ENCODE data around the gene CPOX.

The CPOX gene

DNA sequence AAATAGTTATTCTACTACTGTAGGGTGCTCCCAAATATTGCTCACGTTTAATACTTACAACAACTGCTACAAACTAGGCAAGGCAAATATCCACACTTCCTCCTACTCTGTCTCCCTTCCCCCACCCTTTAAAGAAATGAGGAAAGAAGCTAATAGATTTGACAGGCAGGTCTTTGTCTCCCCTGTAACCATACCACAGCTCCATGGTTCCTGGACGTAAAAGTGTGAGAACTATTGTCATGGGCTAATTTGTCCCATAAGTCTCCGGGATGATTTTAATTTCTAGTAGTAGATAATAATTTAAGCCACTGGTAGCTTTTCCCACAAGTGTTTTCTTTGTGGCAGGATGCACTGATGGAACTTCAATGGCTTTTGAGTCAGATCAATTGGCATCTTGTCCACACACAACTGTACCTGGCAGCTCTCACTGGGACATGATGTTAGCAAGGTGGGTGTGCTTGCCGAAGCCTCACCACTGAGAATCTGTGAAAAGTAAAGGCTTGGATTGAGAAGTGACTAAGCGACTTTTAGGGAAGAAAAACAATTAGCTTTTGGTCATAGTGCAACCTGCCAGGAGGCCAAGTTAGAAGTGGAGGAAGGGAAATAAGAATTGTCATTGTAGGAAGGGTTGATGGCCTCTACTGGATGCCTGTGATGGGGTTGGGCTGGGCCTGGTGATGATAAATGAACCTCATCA is 1.4 kb upstream of the CPOX start:
- no peak for DNase-seq

DNA sequence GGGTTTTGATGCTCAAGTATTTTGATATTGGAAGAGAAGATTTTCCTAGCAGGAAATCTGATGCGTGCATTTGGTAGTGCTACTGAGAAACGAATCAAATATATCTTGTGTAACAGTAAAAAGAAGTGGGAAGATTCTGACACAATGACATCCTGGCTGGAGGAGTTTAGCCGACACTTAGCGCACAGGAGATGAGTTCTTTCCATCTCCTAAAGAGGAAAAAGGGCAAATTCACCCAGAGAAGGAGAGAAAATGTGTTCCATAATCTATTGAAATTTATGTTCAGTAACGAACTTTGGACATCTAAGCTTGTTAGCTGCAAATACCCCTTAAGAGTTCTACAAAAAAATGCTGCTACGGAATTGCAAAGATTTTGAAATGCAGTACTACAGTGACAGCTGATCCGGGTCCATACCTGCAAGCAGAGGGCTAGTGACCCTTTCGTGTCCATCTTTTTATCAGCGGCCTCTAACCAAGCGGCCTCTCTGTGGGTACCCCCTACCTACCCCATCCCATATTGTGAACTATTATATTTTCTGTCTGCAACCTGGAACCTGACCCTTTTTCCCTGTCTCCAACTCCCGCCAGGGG is 971 bp downstream of the CPOX start:
- DNase-seq = no peak

DNA sequence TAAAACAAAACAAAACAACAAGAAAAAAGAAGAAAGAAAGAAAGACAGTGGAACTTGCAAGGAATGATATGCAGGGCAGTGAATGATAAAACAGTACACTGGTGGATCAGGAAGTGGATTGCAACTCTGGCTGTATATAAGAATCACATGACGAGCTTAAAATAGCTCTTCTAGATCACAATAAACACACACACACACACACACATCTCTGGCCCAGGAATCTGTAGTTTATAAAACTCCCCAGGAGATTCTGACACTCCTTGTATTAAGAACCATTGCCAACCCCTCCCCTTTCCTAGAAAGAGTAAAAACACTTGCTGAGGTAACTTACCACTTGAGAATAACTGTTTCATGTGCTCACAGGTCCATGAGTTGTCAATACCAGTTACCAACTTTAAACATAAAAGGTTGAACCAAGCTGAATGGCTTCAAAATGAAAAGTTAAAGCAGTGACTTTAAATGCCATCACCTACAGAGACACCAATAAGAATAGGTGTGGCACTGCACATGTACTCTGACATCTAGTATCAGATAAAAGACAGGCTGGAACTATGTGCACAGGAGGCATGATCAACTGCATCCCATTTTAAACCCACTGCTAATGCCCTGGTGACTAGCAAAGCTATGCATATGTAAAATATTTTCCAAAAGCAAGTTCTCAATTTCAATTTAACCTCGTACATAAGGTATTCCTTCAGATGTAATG is 3.9 kb downstream of the CPOX start:
- DNase-seq = no peak

DNA sequence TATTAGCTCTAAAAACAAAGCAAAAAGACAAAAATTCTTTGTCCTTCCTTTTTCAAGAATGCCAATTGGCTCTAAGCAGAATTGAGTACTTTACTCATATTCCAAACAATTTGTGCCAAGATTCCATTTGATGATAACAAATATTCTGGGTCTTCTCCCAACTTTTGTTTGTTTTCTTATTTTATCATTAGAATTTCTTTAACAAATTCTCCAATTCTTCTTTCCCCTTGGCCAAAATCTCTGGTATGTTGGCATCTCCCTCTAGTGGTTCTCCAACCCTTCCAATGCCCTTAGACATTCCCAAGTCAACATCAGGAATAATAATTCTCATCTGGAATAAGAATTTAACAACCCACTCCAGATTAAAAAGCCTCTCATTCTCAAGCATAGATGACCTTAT is 5.3 kb downstream of the CPOX start:
- no peak for DNase-seq

DNA sequence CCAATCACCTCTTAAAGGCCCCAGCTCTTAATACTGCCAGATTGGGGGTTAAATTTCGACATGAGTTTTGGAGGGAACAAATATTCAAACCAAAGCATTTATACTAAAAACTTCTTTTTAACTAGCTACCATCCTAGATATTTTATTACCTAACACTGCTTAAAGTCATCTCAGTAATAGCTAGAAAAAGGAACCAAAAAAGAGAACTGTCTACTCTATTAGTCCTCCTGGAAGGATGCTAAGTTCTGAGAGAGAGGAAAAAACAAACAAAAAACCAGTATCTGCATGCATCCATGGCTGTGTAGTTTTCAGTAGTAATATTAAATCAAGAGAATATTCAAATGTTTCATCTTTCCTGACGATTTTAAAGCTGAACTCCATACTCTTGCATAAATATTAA is 5.8 kb downstream of the CPOX start:
- DNase-seq = no peak

DNA sequence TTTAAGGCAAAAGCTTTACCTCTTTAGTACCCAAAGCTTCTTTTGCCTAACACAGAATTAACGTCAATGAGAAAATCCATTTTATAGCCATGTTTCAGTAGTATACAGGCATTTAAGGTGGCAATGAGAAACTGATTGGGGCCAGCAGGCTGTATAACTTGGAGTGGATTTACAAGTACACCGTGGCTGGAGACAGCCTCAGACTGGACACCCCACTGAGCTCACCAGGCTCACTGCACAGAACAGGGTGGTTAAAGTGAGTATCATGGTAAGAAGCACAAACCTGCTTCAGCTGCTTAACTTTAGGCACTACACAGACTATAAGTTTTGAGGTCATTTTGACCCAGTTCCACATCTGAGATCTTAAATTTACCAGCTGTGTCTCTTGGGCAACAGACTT is 8.9 kb downstream of the CPOX start:
- DNase-seq = no peak

DNA sequence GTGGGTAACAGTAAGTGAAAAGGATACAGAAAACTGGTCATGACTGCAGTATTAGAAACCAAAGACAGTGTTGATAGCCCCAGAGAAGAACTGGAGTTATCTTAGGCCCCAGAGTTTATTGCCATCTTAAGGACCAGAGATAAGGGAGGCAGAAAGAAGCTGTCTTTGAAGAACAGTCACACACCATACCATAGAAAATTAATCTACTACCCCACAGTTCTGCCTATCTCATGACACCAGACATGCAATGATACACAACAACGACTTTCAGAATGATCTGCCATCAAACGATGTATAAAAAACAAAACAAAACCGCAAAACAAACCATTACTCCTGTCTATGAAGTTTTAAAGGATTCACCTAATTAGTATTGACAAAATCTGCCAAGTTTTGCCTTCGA is 9.6 kb downstream of the CPOX start:
- DNase-seq = no peak

DNA sequence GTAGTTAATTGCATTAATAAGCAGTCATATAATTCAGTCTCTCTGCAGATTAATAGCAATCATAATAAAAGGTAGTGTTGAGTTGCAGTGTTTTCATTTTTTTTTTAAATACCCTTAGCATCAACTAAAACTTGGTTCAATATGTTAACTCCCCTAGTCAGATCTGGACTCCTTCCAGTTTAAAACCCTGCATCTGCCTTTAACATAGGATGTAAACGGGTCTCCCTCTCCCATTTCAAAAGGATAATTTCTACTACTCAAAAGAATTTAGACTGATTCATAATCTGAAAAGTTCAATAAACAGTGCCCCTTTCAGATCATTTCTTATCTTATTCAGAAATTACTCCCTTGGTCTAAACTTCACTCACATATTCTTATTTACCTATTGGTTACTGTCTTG is 11.4 kb downstream of the CPOX start:
- no peak for DNase-seq

DNA sequence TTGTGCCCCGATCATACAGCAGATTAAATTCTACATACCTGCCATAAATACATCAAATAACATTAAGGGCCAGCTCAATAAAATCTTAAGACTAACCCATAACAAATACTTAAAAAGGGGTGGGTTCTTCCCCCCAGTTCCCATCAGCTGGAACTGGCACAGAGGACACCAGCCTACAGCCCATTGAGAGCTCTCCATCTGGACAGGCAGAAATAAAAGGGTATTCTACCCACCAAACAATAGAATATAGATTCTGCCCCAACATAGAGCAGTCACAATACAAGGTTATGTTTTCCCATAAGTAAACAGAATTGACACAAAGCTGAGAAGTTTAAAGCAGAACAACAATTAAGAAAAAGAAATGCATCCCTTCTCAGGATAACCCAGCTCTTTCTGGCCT is 11.9 kb downstream of the CPOX start:
- no peak for DNase-seq

DNA sequence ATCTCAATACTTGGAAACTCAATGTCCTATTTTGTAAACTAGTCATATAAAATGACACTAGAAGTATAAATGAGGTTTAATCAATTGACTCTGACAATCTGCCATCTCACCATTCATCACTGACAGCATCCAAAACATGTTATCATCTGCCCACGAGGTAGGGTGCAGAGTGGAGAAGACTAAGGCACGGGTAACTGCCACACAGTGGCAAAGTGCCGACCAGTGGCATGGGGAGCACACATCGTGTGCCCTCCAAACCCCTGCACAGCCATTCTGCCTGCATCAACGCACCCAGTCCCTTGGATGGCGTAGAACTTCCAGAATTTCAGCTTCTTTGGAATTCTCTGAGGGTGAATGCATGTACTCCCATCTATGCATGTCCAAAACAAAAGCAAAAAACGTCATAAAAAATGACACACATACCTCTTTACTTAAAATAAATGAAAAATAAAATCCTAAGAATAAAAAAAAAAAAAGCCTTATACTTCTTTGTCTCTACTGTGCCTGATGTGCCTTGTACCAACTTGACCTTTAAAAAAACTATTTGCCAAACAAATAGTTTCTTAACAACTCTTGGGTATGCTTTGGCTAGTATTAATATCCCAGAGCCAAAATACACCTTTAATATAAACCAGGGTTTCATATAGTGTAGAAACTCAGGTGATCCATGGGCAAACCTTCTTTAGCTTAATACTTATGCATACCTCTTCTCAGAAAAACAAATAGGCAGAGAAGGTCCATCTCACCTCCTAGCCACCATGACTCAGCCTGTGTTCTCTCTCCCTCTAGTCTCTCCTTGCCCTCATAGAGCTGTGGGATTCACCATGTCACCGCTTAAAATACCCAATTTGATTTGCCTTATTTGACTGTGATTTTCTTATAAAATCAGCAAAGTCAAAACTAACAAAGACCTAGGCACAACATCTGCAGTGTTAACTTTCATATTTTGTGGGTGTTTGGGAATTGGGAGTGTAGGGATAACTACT is 12.7 kb downstream of the CPOX start:
- no peak for DNase-seq

DNA sequence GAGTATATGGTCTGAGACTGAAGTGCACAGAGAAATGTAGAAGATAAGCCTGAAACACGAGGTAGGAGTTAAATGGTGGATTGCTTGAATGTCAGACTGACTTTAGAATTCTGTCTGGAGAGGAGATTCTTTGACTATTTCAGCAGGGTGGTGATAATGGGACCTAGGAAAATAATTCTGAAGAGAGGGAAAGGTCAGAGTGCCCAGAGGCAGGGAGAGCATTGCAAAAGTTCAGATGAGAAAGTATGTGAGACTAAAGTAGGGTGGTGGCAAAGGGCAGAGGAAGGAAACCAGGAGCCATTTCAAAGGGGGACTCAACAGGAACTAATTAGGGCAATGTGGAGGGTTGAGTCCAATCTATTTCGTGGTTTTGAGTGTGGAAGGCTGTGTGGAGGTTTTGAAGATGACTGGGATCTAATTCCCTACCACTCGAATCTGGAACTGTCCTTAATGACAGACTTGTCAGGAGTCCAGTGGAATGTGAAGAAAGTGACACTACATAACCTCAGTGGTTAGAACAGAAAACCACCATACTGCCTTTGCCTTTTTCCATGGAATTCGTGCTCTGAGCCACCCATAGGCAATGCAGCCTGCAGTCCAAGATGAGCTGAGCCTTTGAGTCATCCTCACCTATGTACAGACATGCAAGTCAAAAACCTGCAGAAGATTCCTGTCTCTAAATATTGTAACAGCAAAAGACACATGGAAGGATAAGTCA is 16.1 kb downstream of the CPOX start:
- no peak for DNase-seq

DNA sequence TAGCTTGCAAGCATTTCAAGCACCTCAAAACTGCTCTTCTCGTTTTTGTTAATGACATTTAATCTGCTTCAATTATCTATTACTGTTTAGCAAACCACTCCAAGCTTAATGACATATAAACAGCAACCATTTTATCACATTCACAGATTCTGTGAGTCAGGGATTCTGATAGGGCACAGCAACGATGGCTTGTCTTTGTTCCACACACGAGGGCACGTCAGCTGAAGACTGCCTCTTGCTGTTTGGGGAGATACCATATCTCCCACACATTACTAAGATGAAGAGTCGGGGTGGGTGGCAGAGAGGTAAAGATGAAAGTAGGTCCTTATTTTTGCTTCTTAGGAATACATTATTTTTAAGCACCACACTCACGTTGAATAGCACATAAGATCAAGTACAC is 19.3 kb downstream of the CPOX start:
- no peak for DNase-seq

DNA sequence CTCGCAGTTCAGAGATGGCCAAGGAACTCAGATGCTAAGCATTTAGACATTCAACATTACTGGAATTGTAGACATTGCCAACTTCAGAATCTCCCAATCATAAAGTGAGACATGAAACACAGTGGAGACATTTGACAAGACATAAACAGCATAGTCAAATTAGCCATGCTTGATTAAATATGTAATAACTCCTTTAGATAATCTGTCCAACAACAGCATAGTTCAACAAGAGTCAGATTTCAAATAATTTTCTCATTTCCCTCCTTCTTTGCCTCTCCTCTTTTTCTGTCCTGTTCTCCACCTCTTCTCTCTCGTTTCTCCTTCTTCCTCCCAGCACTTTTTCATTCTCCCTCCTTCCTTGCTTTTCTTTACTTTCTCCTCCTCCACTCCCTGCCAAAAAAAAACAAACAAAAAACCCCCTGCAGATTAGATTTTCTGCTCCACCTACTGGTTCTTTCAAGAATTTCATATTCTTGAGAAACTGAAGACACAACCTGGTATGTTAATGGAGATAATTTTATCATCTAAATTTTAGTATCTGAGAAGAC is 20.2 kb downstream of the CPOX start:
- DNase-seq = no peak

DNA sequence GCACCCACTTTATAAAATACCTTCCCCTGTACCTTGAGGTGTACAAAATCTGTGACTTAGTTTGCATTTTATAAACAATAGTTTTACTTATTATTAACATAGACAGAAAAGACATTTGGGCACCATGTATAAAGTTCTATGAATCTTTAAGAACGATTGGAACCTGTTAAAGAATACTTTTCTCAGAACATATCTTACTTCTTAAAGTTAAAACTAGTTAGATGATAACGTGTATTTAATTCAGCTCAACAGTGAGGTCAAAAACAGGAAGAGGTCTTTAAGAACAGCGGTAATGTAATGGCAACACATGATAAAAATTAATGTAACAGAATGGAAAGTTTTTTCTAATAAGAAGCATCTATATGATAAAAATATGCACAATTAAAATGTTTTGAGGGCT is 25.0 kb downstream of the CPOX start:
- DNase-seq = no peak

DNA sequence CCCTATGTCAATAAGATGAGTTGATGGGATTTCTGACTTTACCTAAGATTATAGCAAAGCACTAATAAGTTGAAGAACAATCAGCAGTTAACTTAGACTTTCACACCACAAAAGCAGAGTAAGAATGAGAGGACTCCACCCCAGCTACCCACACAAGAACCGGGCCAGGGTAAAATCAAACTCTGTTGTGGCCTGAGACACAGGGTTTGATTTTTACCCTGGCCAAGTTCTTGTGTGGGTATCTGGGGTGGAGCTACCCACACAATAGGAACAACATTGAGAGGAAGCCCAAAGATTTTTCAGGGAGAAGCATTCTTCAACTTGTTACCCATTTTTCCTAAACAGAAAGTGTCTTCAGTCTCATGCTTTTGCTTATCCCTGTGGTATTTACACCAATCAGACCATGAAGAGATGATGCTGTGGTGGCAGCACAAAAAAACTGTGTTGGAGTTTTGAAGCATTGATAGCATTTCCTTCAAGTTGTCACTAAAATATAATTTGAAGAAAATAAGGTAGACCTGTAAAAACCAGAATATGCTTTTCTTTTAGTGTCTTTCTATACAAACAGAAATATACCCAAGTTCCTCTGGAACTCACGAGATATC is 25.6 kb downstream of the CPOX start:
- DNase-seq = no peak

DNA sequence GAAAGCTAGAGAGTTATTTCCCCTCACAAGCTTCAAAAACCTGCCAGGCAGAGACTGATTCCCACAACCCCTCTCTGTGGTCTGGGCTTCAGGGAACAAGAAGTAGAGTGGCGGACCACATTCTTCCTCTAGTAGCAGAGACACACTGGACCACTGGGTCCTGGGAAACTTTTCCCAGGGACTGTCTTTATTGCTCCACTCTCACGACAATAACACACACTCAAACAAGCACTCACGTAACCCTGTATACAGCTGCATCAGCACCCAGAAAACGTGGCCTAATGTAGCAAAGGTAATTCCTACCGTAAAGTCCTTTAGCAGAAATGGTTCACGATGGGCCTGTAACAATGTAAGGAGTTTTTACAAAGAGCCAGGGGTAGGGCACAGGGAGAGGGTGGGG is 27.6 kb downstream of the CPOX start:
- no peak for DNase-seq

DNA sequence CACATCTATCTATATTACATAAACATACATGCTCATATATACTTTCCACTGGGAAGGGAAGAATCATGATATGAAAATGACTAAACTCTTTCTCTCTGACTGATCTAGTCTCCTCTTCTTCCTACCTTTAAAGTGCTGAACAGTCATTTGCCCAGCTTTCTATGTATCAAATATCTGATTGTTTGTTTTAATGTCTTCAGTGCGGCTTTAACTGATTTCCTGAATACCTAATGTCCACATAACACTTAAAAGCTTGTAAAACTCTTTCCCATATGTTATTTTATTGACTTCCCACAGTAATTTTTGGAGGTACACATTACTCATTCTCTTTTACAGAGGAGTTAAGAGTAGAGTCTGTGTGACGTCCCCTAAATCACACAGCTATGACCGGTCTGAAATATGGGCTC is 28.2 kb downstream of the CPOX start:
- no peak for DNase-seq

DNA sequence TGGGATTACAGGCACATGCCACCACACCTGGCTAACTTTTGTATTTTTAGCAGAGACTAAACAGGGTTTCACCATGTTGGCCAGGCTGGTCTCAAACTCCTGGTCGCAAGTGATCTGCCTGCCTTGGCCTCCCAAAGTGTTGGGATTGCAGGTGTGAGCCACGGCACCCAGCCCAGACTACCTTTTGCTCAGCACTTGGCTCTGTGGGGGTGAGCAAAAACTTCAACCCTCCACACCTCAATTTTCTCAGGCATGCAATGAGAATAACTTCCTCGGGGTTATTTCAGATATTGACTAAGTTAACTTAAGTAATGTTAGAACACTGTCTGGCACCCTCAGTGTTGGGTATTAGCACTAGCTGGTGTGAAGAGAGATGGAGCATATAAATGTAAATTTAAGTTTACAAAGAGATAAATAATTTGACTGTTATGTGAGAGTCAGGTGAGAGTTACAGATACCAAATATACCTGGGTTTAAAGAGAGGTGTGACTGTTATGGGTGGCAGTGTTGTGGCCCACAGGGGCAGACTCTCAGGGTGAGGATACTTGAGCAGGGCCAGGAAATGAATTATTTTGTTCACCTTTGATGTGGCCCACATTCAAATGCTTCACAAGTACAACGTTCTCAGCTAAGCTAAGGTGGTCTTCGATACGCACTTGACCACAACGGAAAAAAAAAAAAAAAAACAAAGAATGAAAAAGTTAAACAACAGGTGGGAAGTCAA is 29.0 kb downstream of the CPOX start:
- no peak for DNase-seq

DNA sequence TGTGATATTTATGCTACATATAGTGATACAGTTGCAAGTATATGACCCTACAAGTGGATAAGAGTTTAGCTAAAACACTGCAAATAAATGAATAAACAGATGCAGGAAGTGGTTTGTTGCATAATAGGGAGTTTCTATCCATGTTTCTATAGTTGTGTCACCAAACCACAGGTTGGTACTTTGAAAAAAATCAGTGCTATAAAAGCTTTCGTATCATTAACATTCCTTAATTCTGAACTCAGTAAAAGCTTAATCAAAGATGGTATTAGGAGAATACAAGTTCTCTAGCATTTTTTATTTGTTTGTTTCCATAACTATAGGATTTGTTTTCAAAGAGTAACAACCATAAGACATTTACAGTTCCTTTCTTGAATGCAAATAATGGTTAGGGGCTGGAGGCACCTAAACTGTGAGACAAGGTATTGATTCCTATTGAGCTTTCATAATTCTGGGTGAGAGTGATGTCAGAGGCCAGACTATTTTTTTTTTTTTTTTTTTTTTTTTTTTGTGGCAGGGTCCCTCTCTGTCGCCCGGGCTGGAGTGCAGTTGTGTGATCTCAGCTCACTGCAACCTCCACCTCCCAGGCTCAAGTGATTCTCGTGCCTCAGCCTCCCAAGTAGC is 29.6 kb downstream of the CPOX start:
- no peak for DNase-seq

DNA sequence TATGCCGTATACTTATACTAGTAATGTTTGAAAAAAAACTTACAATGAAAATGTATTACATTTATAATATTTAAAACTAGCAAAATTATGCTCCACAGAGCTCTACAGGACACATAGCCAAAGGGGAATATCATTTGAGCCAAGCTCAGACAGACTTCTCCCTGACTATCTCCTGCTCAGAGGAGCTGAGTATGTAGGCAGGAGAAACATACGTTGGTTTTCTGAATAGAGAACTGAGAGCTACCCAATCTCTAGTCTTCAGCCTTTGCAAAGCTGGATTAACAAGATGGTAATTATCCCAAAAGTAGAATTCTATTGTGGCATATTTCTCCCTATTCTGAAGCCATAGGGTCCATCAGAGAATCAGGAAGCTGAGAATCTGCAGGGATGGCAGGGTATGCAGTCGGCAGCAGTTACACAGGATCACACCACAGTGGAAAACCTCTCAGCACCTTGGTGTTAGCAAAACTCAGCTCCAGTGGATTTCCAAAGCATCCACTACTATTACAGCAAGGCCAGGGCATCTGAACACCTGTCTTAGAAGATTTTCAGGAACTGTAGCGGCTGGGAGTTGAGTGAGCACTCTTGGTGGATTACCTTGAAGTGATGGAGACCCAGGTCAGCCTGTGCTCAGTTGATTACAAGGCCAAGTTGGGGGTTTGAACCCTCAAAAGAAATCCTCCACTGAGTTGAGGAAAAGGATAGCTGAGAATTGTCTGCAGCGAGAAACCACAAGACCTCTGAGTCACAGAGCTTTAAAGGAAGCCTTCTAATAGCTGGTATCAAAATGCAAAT is 31.5 kb downstream of the CPOX start:
- DNase-seq = no peak
